HepG2 (cell line): ENCODE results near the gene KIRREL2. TPM values are rescaled to one million over a fixed set of nuclear protein-coding genes. Genes with fewer than 3 reads are reported as not detected.

Experiments
- CEBPB ChIP-seq: IDR thresholded peaks from 2 replicates; pipeline ENCODE4 v1.6.1; 2011; ENCODE audit warnings: low read depth, low read length, improper control_type of control experiment, borderline replicate concordance
- SUZ12 ChIP-seq: fragments of 150-350 bp; IDR thresholded peaks from 2 replicates; pipeline ENCODE4 v1.6.1; 2014; ENCODE audit warnings: low read depth, low read length
- polyA plus RNA-seq, 8 experiments: library from polyadenylated mRNA; depleted of rRNA in 3 of 8; stranded (reverse) in 7 of 8; unstranded in 1 of 8; fragments of >200 nt; fragmentation: Illumina TruSeq in 4 of 8; extraction: Trizol in 4 of 8; gene quantifications; 2 replicates each; pipeline versions ENCODE4 v1.2.1 to v1.2.3, GENCODE V29; 2011 to 2016; ENCODE audit warnings: low read depth in 4 of 8, missing spikeins in 1 of 8, mixed read lengths in 1 of 8; ENCODE audit not compliant: insufficient read depth in 1 of 8
- total RNA-seq, 5 experiments: library from RNA; depleted of rRNA; stranded (reverse); fragments of >200 nt; fragmentation: Illumina TruSeq; extraction: Trizol; gene quantifications; 2 replicates each; pipeline ENCODE4 v1.2.3, GENCODE V29; 2016; ENCODE audit warnings: low read depth in 1 of 5
- TF ChIP-seq, protein P1 (sequence below): sonication (generic); formaldehyde crosslinking; IDR thresholded peaks from 2 replicates; pipeline ENCODE4 v1.4.0; 2020; ENCODE audit warnings: mild to moderate bottlenecking, missing genetic modification reagents
- TF ChIP-seq, protein P2 (sequence below): sonication (generic); formaldehyde crosslinking; IDR thresholded peaks from 2 replicates; pipeline ENCODE4 v1.8.0; 2022; ENCODE audit warnings: mild to moderate bottlenecking, missing genetic modification reagents, moderate library complexity
- TF ChIP-seq, protein P3 (sequence below): sonication (generic); formaldehyde crosslinking; IDR thresholded peaks from 2 replicates; pipeline ENCODE4 v1.4.0; 2020; ENCODE audit warnings: missing genetic modification reagents
- TF ChIP-seq, protein P4 (sequence below): sonication (generic); formaldehyde crosslinking; IDR thresholded peaks from 2 replicates; pipeline ENCODE4 v1.8.0; 2022; ENCODE audit warnings: low read depth, missing genetic modification reagents
- TF ChIP-seq, protein P5 (sequence below): sonication (generic); formaldehyde crosslinking; IDR thresholded peaks from 2 replicates; pipeline ENCODE4 v1.4.0; 2020; ENCODE audit warnings: low read depth, missing genetic modification reagents
- TF ChIP-seq, protein P6 (sequence below): sonication (generic); formaldehyde crosslinking; IDR thresholded peaks from 2 replicates; pipeline ENCODE4 v1.8.0; 2022; ENCODE audit warnings: missing genetic modification reagents, mild to moderate bottlenecking, borderline replicate concordance

Gene KIRREL2
- total and polyA plus RNA-seq, 2 of the 13 experiments (the other 11 are each of a cell fraction or from before 2014, with no cell fraction given): 0.18 to 2.4 TPM

DNA sequence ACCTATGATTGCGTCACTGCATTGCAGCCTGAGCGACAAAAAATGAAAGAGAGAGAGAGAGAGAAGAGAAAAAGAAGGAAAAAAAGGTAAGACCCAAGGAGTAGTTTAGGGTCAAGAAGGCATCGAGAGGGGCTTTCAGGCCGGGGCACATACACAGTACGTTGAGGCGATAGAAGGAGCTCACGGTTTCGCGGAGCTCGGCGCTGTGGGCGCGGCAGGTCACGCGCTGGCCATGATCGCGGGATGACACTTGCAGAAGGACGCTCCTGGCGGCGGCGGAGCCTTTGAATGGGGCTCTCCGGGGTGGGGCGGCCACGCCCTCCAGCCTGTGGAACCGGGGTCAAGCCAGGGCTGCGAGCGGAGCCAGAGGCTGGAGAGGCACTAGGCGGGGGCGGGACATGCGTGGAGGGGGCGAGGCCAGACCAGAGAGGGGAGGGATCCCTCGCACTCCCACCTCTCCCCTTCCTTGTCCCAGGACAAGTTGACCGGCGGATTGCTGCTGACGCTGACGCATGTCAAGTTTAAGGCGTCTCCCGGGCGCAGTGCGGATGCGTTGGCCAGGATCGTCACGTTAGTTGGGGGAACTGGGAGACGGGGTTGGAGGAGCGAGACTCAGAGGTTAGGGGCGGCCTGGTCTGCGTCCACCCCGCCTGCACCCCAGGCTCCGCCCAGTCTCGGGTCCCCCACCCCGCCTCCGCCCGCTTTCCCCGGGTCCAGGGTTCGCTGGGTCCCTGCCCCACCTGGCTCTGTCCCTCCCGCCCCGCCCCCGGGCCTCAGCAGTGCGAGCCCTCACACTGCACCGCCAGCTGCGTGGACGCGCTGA lies 11.3 kb upstream of the KIRREL2 start (continued):
- TF ChIP-seq, protein P1, sequence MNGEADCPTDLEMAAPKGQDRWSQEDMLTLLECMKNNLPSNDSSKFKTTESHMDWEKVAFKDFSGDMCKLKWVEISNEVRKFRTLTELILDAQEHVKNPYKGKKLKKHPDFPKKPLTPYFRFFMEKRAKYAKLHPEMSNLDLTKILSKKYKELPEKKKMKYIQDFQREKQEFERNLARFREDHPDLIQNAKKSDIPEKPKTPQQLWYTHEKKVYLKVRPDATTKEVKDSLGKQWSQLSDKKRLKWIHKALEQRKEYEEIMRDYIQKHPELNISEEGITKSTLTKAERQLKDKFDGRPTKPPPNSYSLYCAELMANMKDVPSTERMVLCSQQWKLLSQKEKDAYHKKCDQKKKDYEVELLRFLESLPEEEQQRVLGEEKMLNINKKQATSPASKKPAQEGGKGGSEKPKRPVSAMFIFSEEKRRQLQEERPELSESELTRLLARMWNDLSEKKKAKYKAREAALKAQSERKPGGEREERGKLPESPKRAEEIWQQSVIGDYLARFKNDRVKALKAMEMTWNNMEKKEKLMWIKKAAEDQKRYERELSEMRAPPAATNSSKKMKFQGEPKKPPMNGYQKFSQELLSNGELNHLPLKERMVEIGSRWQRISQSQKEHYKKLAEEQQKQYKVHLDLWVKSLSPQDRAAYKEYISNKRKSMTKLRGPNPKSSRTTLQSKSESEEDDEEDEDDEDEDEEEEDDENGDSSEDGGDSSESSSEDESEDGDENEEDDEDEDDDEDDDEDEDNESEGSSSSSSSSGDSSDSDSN: 0 out of 2 replicates have a peak, but pooled peaks have one; percentile 20
- TF ChIP-seq, protein P2, sequence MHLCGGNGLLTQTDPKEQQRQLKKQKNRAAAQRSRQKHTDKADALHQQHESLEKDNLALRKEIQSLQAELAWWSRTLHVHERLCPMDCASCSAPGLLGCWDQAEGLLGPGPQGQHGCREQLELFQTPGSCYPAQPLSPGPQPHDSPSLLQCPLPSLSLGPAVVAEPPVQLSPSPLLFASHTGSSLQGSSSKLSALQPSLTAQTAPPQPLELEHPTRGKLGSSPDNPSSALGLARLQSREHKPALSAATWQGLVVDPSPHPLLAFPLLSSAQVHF (CRISPR knock-in tag): peak; percentile 71; the same call in 1 of the 2 replicates
- TF ChIP-seq, protein P3, sequence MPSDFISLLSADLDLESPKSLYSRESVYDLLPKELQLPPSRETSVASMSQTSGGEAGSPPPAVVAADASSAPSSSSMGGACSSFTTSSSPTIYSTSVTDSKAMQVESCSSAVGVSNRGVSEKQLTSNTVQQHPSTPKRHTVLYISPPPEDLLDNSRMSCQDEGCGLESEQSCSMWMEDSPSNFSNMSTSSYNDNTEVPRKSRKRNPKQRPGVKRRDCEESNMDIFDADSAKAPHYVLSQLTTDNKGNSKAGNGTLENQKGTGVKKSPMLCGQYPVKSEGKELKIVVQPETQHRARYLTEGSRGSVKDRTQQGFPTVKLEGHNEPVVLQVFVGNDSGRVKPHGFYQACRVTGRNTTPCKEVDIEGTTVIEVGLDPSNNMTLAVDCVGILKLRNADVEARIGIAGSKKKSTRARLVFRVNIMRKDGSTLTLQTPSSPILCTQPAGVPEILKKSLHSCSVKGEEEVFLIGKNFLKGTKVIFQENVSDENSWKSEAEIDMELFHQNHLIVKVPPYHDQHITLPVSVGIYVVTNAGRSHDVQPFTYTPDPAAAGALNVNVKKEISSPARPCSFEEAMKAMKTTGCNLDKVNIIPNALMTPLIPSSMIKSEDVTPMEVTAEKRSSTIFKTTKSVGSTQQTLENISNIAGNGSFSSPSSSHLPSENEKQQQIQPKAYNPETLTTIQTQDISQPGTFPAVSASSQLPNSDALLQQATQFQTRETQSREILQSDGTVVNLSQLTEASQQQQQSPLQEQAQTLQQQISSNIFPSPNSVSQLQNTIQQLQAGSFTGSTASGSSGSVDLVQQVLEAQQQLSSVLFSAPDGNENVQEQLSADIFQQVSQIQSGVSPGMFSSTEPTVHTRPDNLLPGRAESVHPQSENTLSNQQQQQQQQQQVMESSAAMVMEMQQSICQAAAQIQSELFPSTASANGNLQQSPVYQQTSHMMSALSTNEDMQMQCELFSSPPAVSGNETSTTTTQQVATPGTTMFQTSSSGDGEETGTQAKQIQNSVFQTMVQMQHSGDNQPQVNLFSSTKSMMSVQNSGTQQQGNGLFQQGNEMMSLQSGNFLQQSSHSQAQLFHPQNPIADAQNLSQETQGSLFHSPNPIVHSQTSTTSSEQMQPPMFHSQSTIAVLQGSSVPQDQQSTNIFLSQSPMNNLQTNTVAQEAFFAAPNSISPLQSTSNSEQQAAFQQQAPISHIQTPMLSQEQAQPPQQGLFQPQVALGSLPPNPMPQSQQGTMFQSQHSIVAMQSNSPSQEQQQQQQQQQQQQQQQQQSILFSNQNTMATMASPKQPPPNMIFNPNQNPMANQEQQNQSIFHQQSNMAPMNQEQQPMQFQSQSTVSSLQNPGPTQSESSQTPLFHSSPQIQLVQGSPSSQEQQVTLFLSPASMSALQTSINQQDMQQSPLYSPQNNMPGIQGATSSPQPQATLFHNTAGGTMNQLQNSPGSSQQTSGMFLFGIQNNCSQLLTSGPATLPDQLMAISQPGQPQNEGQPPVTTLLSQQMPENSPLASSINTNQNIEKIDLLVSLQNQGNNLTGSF (CRISPR knock-in tag): no peak
- TF ChIP-seq, protein P4, sequence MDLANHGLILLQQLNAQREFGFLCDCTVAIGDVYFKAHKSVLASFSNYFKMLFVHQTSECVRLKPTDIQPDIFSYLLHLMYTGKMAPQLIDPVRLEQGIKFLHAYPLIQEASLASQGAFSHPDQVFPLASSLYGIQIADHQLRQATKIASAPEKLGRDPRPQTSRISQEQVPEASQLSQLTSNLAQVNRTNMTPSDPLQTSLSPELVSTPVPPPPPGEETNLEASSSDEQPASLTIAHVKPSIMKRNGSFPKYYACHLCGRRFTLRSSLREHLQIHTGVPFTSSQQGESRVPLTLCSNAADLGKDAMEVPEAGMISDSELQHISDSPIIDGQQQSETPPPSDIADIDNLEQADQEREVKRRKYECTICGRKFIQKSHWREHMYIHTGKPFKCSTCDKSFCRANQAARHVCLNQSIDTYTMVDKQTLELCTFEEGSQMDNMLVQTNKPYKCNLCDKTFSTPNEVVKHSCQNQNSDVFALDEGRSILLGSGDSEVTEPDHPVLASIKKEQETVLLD: 0 out of 2 replicates have a peak, but pooled peaks have one; percentile 28
- TF ChIP-seq, protein P5, sequence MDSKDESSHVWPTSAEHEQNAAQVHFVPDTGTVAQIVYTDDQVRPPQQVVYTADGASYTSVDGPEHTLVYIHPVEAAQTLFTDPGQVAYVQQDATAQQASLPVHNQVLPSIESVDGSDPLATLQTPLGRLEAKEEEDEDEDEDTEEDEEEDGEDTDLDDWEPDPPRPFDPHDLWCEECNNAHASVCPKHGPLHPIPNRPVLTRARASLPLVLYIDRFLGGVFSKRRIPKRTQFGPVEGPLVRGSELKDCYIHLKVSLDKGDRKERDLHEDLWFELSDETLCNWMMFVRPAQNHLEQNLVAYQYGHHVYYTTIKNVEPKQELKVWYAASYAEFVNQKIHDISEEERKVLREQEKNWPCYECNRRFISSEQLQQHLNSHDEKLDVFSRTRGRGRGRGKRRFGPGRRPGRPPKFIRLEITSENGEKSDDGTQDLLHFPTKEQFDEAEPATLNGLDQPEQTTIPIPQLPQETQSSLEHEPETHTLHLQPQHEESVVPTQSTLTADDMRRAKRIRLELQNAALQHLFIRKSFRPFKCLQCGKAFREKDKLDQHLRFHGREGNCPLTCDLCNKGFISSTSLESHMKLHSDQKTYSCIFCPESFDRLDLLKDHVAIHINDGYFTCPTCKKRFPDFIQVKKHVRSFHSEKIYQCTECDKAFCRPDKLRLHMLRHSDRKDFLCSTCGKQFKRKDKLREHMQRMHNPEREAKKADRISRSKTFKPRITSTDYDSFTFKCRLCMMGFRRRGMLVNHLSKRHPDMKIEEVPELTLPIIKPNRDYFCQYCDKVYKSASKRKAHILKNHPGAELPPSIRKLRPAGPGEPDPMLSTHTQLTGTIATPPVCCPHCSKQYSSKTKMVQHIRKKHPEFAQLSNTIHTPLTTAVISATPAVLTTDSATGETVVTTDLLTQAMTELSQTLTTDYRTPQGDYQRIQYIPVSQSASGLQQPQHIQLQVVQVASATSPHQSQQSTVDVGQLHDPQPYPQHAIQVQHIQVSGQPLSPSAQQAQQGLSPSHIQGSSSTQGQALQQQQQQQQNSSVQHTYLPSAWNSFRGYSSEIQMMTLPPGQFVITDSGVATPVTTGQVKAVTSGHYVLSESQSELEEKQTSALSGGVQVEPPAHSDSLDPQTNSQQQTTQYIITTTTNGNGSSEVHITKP (CRISPR knock-in tag): no peak
- peak; percentile 69; the same call in 1 of the 2 replicates for TF ChIP-seq CEBPB
- TF ChIP-seq, protein P6, sequence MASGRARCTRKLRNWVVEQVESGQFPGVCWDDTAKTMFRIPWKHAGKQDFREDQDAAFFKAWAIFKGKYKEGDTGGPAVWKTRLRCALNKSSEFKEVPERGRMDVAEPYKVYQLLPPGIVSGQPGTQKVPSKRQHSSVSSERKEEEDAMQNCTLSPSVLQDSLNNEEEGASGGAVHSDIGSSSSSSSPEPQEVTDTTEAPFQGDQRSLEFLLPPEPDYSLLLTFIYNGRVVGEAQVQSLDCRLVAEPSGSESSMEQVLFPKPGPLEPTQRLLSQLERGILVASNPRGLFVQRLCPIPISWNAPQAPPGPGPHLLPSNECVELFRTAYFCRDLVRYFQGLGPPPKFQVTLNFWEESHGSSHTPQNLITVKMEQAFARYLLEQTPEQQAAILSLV (CRISPR knock-in tag): peak; percentile 45; the same call in 1 of the 2 replicates
- no peak for TF ChIP-seq SUZ12
